ENCODE measurements around the gene STARD10. TPM values are rescaled to one million over a fixed set of nuclear protein-coding genes. Genes with fewer than 3 reads are reported as not detected.

The STARD10 gene
- total RNA-seq, 2 donors from 2014 or later: 9.5 to 17.8 TPM

- ATAC-seq (no peak), DNase-seq (ENCODE audit: low spot score) (no peak)
- Mint-ChIP-seq H3K27me3 (no peaks in the 10 kb centered on the region), H3K27ac (peak overlapping the region in 1 of 2 donors; percentile 2), H3K4me1 (ENCODE audit: low read depth in 2 of 2) (peaks cover 0 to 28% of the 10 kb centered on the region in 2 donors), H3K9me3 (no peaks in the 10 kb centered on the region), H3K36me3 (no peaks in the 10 kb centered on the region), H3K4me3 (no peak overlapping the region)
These were observed 88.1 kb downstream of the STARD10 start for GRCh38 chr11:72705442-72706365.

GRCh38 chr11:72704783-72705265 lies 89.0 kb downstream of the STARD10 start:
- ATAC-seq: no peak
- H3K27me3 Mint-ChIP-seq: no peaks in the 10 kb centered on the region
- no peak overlapping the region for H3K4me3 Mint-ChIP-seq
- no peak for DNase-seq (ENCODE audit: low spot score)
- peak overlapping the region in 1 of 2 donors; percentile 19 for H3K27ac Mint-ChIP-seq
- no peaks in the 10 kb centered on the region for H3K9me3 Mint-ChIP-seq
- H3K36me3 Mint-ChIP-seq: no peaks in the 10 kb centered on the region
- H3K4me1 Mint-ChIP-seq (ENCODE audit: low read depth in 2 of 2): peaks cover 5 to 26% of the 10 kb centered on the region in 2 donors

Other genes with a start within 250 kb of the STARD10 start
- gene PDE2A, start 119.6 kb downstream of the STARD10 start, total RNA-seq: 1 to 10 TPM; 2.5 to 7.7 TPM
- 100 to 1,000 TPM; 206 to 220 TPM for gene ARAP1, start 41.6 kb downstream of the STARD10 start, total RNA-seq
- 100 to 1,000 TPM in 1 of 2 donors, 10 to 100 TPM in 1; 74.7 to 113 TPM for gene ATG16L2, start 20.4 kb upstream of the STARD10 start, total RNA-seq